Endothelial cell of umbilical vein (primary cell): ENCODE measurements around the gene DCAF11. TPM values are rescaled to one million over a fixed set of nuclear protein-coding genes. Genes with fewer than 3 reads are reported as not detected.

Source experiments
- BruUV-seq: library from RNA; stranded (reverse); fragments of 400-500 nt; replicated peaks from 2 replicates; lab custom pipeline; 2021; lab: Mats Ljungman, UMichigan
- CTCF ChIA-PET: fragments of 300-600, 350-600 bp; sonication (Branson Sonifier 250); formaldehyde crosslinking; loops from one replicate; lab custom pipeline; 2021; ENCODE audit warnings: antibody characterized with exemption, inconsistent platforms; lab: Charles Lee
- POLR2A ChIA-PET: fragments of 300-600, 350-600 bp; sonication (Branson Sonifier 250); formaldehyde crosslinking; loops from one replicate; lab custom pipeline; 2021; ENCODE audit warnings: antibody characterized with exemption, inconsistent platforms; lab: Charles Lee
- DNase-seq: peaks from one replicate; pipeline ENCODE4 v3.0.0-alpha.2; 2011; ENCODE audit warnings: low read depth, low spot score
- FAIRE-seq: peaks from 2 replicates; lab custom pipeline; 2011; peaks lifted over from hg19 to GRCh38; lab: Jason Lieb, UNC
- H2AFZ ChIP-seq: 2 replicates; pipeline ENCODE4 v1.6.0; 2012; ENCODE audit warnings: low read depth, low read length, control low read depth, inconsistent platforms
- H3K27ac ChIP-seq: 2 replicates; pipeline ENCODE4 v1.5.1; 2011; ENCODE audit warnings: low read depth, mild to moderate bottlenecking, control low read depth, low read length, moderate library complexity; ENCODE audit not compliant: insufficient read depth
- H3K27me3 ChIP-seq, 2 experiments: 2 replicates each; pipeline versions ENCODE4 v1.6.0 to v1.6.1; 2011; ENCODE audit warnings: low read length in 2 of 2, mixed read lengths in 1 of 2; ENCODE audit not compliant: control insufficient read depth in 2 of 2, insufficient read depth in 2 of 2
- H3K36me3 ChIP-seq, 2 experiments: 2 replicates in 1 of 2; 3 replicates in 1 of 2; pipeline ENCODE4 v1.5.1; 2011; ENCODE audit warnings: low read length in 2 of 2, mild to moderate bottlenecking in 1 of 2, moderate library complexity in 1 of 2; ENCODE audit not compliant: control insufficient read depth in 2 of 2, insufficient read depth in 2 of 2; ENCODE audit errors: extremely low read depth in 1 of 2
- H3K4me1 ChIP-seq: 3 replicates; pipeline ENCODE4 v1.5.1; 2011; ENCODE audit warnings: mild to moderate bottlenecking, low read length; ENCODE audit not compliant: control insufficient read depth, insufficient read depth; ENCODE audit errors: extremely low read depth
- H3K4me2 ChIP-seq: 2 replicates; pipeline ENCODE4 v1.6.1; 2011; ENCODE audit warnings: low read length, control low read depth, mixed read lengths; ENCODE audit not compliant: insufficient read depth
- H3K4me3 ChIP-seq, 3 experiments: fragments of 200-600 bp in 1 of 3; sonication (generic), shearing (Covaris generic) in 1 of 3; replicated peaks in 1 of 3; 2 replicates each; pipeline ENCODE4 v1.5.1; 2011 to 2016; ENCODE audit warnings: control low read depth in 3 of 3, low read length in 3 of 3, mild to moderate bottlenecking in 2 of 3, inconsistent platforms in 1 of 3, low read depth in 1 of 3, moderate library complexity in 1 of 3; ENCODE audit not compliant: insufficient read depth in 1 of 3
- H3K79me2 ChIP-seq: 2 replicates; pipeline ENCODE4 v1.6.0; 2012; ENCODE audit warnings: low read length, inconsistent platforms; ENCODE audit not compliant: control insufficient read depth, insufficient read depth
- H3K9ac ChIP-seq: replicated peaks from 2 replicates; pipeline ENCODE3; 2011; ENCODE audit warnings: low read length, control low read depth; ENCODE audit not compliant: insufficient read depth; ENCODE audit errors: extremely low read depth
- H3K9me1 ChIP-seq: replicated peaks from 3 replicates; pipeline ENCODE4 v1.6.0; 2011; ENCODE audit warnings: mild to moderate bottlenecking, low read length; ENCODE audit not compliant: control insufficient read depth, insufficient read depth; ENCODE audit errors: extremely low read depth
- H3K9me3 ChIP-seq: replicated peaks from 2 replicates; pipeline ENCODE4 v1.5.1; 2012; ENCODE audit warnings: low read length, inconsistent platforms; ENCODE audit not compliant: control insufficient read depth, insufficient read depth
- H4K20me1 ChIP-seq: replicated peaks from 2 replicates; pipeline ENCODE3; 2011; ENCODE audit warnings: mild to moderate bottlenecking, low read length; ENCODE audit not compliant: control insufficient read depth, insufficient read depth; ENCODE audit errors: extremely low read depth
- EZH2 ChIP-seq: IDR thresholded peaks from 2 replicates; pipeline ENCODE4 v1.6.1; 2012; ENCODE audit warnings: borderline replicate concordance, low read depth, mild to moderate bottlenecking, moderate library complexity, low read length, inconsistent platforms; ENCODE audit not compliant: severe bottlenecking
- FOS ChIP-seq: IDR thresholded peaks from 2 replicates; pipeline ENCODE4 v1.6.1; 2011; ENCODE audit warnings: mild to moderate bottlenecking, low read length, moderate library complexity, borderline replicate concordance; ENCODE audit not compliant: insufficient read depth
- GATA2 ChIP-seq: IDR thresholded peaks from 2 replicates; pipeline ENCODE4 v1.7.0; 2011; ENCODE audit warnings: low read depth, mild to moderate bottlenecking, moderate library complexity, mixed read lengths, low read length; ENCODE audit not compliant: insufficient read length, insufficient read depth
- JUN ChIP-seq: IDR thresholded peaks from 2 replicates; pipeline ENCODE4 v1.6.1; 2011; ENCODE audit warnings: borderline replicate concordance, low read depth; ENCODE audit not compliant: insufficient read length, insufficient read depth
- MYC ChIP-seq: IDR thresholded peaks from one replicate; pipeline ENCODE4 v1.6.1; 2011; ENCODE audit warnings: mild to moderate bottlenecking, low read depth, low read length
- POLR2A ChIP-seq: IDR thresholded peaks from 2 replicates; pipeline ENCODE4 v1.6.1; 2012; ENCODE audit warnings: low read depth, mild to moderate bottlenecking, control low read depth, low read length
- POLR2AphosphoS5 ChIP-seq: IDR thresholded peaks from 2 replicates; pipeline ENCODE4 v1.6.1; 2012; ENCODE audit warnings: low read depth, mild to moderate bottlenecking, control low read depth, low read length, moderate library complexity; ENCODE audit not compliant: insufficient read depth
- dilution Hi-C: fragments of 300-500 bp; cut with MboI; formaldehyde crosslinking; loops from one replicate; pipeline ENCODE4 v1.15.0; 2019; ENCODE audit warnings: low sequenced_read_pairs; ENCODE audit not compliant: extremely low pct_ligation_motif_present
- intact Hi-C: fragments of 100-400 bp; cut with micrococcal nuclease; formaldehyde crosslinking; loops from one replicate; pipeline ENCODE4 v1.10.0; 2022
- polyA plus RNA-seq, 4 experiments: library from polyadenylated mRNA; depleted of rRNA in 3 of 4; stranded (reverse) in 3 of 4; unstranded in 1 of 4; fragments of >200 nt; gene quantifications; 2 replicates each; pipeline versions ENCODE4 v1.2.1 to v1.2.3, GENCODE V29; 2011 to 2012; ENCODE audit warnings: missing spikeins in 1 of 4
- total RNA-seq: library from RNA; stranded (reverse); gene quantifications from 2 replicates; pipeline ENCODE4 v1.2.3, GENCODE V29; 2021
- TF ChIP-seq, protein P1 (sequence below): IDR thresholded peaks from 2 replicates; pipeline ENCODE4 v1.6.1; 2011; ENCODE audit not compliant: insufficient read depth, insufficient read length
- TF ChIP-seq, protein P2 (sequence below), 2 donors: IDR thresholded peaks; 1 replicate in 1 of 2; 2 replicates in 1 of 2; pipeline ENCODE4 v1.5.1; 2011; ENCODE audit warnings: low read length in 2 of 2, mild to moderate bottlenecking in 2 of 2, moderate library complexity in 2 of 2, control low read depth in 1 of 2, inconsistent platforms in 1 of 2, low read depth in 1 of 2; ENCODE audit not compliant: insufficient read depth in 1 of 2; ENCODE audit errors: extremely low read depth in 1 of 2

The DCAF11 gene
- total and polyA plus RNA-seq, 2 donors (not counting 3 experiments of a cell fraction or from before 2014, with no cell fraction given), result 37.3 to 38.5 TPM

DNA sequence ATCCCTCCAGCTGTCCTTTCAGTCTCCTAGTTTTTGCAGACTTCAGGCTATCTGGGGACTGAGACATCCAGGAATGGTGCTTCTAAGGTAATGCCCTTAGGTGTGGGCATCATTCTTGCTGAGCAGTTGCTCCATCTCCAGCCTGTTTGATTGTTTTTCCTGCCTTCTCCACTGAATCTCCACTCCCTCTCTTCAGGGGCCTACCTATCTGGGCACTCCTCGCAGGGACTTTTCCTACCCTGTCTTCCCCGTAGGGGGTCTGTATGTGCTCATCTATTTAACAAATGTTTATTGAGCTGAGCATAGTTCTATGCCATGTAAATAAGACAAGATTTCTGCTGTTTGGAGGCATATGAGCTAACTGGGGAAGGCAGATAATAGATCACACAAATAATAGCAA, 18.4 kb downstream of the DCAF11 start:
- Histone ChIP-seq H3K27me3 (no peaks in the 10 kb centered on the region), H4K20me1 (no peaks in the 10 kb centered on the region), H3K9me1 (no peaks in the 10 kb centered on the region), H3K4me3 (no peak overlapping the region), H3K4me1 (peaks cover 11% of the 10 kb centered on the region), H3K79me2 (peaks cover 5% of the 10 kb centered on the region), H2AFZ (no peak overlapping the region), H3K27ac (no peak overlapping the region), H3K36me3 (peaks cover 0 to 2% of the 10 kb centered on the region in 2 experiments), H3K9me3 (no peaks in the 10 kb centered on the region), H3K4me2 (no peak overlapping the region), H3K9ac (no peak overlapping the region)
- intact Hi-C loops, result no loop called here
- CTCF ChIA-PET, result no interaction called here
- DNase-seq (no peak), FAIRE-seq (no peak)
- dilution Hi-C loops, result no loop called here
- no TSS peak for BruUV-seq
- POLR2A ChIA-PET, result interaction anchor here (0.7 kb wide), 1 partner anchor 8 kb away, joined by 7 read pairs; no protein-coding TSS in a partner anchor
- no peak for TF ChIP-seq JUN
- TF ChIP-seq GATA2, result no peak
- no peak for TF ChIP-seq MYC
- no peak for TF ChIP-seq EZH2
- TF ChIP-seq, protein P1, sequence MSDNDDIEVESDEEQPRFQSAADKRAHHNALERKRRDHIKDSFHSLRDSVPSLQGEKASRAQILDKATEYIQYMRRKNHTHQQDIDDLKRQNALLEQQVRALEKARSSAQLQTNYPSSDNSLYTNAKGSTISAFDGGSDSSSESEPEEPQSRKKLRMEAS, result no peak
- TF ChIP-seq POLR2AphosphoS5, result no peak
- TF ChIP-seq, protein P2, sequence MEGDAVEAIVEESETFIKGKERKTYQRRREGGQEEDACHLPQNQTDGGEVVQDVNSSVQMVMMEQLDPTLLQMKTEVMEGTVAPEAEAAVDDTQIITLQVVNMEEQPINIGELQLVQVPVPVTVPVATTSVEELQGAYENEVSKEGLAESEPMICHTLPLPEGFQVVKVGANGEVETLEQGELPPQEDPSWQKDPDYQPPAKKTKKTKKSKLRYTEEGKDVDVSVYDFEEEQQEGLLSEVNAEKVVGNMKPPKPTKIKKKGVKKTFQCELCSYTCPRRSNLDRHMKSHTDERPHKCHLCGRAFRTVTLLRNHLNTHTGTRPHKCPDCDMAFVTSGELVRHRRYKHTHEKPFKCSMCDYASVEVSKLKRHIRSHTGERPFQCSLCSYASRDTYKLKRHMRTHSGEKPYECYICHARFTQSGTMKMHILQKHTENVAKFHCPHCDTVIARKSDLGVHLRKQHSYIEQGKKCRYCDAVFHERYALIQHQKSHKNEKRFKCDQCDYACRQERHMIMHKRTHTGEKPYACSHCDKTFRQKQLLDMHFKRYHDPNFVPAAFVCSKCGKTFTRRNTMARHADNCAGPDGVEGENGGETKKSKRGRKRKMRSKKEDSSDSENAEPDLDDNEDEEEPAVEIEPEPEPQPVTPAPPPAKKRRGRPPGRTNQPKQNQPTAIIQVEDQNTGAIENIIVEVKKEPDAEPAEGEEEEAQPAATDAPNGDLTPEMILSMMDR (IDR thresholded peaks at IDR 0.05; ENCODE audit: extremely low read depth in 1 of 2, insufficient read depth in 1 of 2, low read depth in 1 of 2, low read length in 2 of 2), result no peak
- no peak for TF ChIP-seq FOS
- TF ChIP-seq POLR2A, result no peak
